Measurements from ENCODE around the gene TRIM14.

- TF ChIP-seq CTCF (conservative IDR thresholded peaks at IDR 0.05), result no peak
- TF ChIP-seq EZH2 (IDR thresholded peaks at IDR 0.05; ENCODE audit: low read depth), result no peak
Measured at GRCh38 chr9:98080326-98080725, 38.7 kb downstream of the TRIM14 start.
